HG03571 (cell line): Measurements from ENCODE around the gene SYNE1.
"Not testable (repeated sequence)": the region's sequence is repeated elsewhere in the genome, so short reads cannot be mapped to it uniquely, and the experiment has no call there.

Source experiments
- ATAC-seq: cut with Tn5 transposase; IDR thresholded peaks from one replicate; pipeline ENCODE4 v1.9.1; 2021; ENCODE audit not compliant: unreplicated experiment

Gene SYNE1

GRCh38 chr6:152631376-152631775 lies 5.8 kb downstream of the SYNE1 start:
- ATAC-seq, result no peak

DNA sequence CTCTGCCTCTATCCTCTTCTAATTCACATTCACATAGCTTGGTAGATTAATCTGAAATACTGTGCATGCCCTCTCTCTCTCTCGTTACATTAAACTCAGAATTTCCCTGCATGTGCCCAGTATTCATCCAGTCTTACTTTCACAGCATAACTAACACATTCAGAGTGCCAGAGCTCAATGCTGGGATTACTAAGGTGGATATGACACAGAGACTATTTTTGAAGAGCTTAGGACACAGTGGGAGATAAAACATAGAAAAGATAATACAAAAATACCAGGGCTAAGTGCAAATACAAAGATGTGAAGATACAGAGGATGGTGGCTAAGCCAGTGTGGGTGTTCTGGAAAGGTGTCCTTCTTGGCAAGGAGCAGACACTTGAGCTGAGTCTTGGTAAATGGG lies 6.3 kb downstream of the SYNE1 start:
- ATAC-seq, result no peak

- no peak for ATAC-seq
These were observed 11.9 kb downstream of the SYNE1 start for GRCh38 chr6:152625213-152625612.

- ATAC-seq, result not testable (repeated sequence)
These were observed 22.4 kb downstream of the SYNE1 start for GRCh38 chr6:152614776-152615175.

DNA sequence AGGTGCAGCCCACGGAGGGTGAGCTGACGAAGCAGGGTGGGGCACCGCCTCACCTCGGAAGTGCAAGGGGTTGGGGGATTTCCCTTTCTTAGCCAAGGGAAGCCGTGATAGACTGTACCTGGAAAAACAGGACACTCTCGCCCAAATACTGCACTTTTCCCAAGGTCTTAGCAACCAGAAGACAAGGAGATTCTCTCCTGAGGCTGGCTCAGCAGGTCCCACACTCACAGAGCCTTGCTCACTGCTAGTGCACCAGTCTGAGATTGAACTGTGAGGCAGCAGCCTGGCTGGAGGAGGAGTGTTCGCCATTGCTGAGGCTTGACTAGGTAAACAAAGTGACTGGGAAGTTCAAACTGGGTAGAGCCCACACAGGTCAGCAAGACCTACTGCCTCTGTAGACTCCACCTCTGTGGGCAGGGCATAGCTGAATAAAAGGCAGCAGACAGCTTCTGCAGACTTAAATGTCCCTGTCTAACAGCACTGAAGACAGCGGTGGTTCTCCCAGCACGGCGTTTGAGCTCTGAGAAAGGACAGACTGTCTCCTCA lies 28.0 kb downstream of the SYNE1 start:
- ATAC-seq, result no peak

GRCh38 chr6:152605941-152606340 lies 31.2 kb downstream of the SYNE1 start:
- ATAC-seq, result no peak

GRCh38 chr6:152605342-152605741 lies 31.8 kb downstream of the SYNE1 start:
- no peak for ATAC-seq

DNA sequence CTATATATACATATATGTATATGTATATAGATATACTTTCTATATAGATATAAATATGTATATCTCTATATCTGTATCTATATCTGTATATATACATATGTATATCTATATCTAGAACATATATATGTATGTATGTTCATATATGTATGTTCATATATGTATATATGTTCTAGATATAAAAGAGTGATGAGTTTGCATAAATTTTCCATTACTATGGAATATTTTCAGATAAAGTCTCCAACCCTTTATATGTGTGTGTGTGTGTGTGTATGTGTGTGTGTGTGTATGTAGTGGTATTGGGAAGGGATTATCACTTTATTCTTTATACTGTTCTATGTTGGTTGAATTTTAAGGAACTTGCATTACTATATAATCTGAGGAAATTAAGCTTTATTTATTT lies 33.3 kb downstream of the SYNE1 start:
- no peak for ATAC-seq

- ATAC-seq, result no peak
These were observed 37.1 kb downstream of the SYNE1 start for GRCh38 chr6:152600022-152600421.

DNA sequence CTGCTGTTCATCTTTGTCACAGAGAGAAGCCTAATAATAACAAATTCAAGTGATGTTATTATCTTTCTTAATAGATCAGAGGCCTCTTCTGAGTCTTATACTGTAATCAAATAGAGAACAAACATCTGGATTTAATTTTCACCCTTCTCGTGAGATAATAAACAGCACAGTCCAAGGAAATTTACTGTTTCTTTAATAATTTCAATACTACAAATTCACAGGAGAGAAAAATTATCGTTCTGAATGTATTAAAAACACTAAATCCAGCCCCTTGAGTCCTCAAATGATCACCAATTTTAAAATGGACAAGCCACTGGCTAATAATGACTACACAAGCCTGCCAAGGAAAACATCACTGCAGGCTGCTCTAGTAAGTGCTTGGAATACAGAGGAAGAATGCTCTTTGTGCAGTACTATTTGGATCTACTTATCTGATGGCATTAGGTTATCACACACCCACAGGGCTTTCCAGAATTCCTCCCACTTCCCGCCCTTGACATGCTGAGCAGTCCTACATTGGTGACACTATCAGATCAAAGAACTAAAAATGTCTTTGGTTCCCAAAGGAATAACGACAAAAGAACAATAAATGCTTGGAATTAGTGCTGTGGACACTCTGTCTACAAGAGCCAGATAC lies 38.1 kb downstream of the SYNE1 start:
- no peak for ATAC-seq

GRCh38 chr6:152598421-152598820 lies 38.7 kb downstream of the SYNE1 start:
- no peak for ATAC-seq

- ATAC-seq, result no peak
These were observed 40.4 kb downstream of the SYNE1 start for GRCh38 chr6:152596726-152597125.

- no peak for ATAC-seq
These were observed 41.7 kb downstream of the SYNE1 start for GRCh38 chr6:152595499-152595898.

GRCh38 chr6:152594701-152595100 lies 42.5 kb downstream of the SYNE1 start:
- ATAC-seq, result no peak

- no peak for ATAC-seq
These were observed 48.7 kb downstream of the SYNE1 start for GRCh38 chr6:152588456-152588855.

GRCh38 chr6:152587473-152587872 lies 49.7 kb downstream of the SYNE1 start:
- ATAC-seq, result no peak

DNA sequence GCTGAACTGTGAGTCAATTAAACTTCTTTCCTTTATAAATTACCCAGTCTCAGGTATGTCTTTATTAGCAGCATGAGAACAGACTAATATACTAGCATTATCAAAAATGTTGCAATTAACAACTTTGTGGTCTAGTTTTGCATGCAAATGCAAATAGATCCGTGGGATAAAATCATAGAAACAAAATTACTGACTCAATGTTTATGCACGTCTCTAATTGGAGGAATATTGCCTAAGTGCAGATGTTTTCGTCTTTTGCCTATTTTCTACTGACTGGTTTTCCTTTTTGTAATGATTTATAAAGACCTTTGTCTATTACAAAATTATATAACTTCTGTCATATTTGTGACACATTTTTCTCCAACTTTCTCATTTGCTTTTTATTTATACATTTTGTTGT lies 51.9 kb downstream of the SYNE1 start:
- no peak for ATAC-seq

DNA sequence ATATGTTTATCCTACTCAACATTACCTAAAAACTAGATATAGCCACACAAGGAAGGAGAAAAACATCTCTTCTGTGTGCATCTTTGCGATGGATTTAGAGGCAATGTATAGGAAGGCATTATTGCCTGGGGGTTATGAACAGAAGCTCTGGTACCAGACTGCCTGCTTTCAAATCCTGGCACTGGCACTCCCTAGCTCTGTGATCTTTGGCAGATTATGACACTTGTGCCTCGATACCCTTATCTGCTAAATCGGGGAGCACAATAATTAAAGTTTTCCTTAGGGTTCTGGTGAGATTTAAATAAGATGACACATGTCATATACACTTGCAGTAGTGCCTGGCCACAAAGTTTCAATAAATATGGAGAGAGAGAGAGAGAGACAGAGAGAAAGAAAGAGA lies 53.3 kb downstream of the SYNE1 start:
- ATAC-seq, result no peak

DNA sequence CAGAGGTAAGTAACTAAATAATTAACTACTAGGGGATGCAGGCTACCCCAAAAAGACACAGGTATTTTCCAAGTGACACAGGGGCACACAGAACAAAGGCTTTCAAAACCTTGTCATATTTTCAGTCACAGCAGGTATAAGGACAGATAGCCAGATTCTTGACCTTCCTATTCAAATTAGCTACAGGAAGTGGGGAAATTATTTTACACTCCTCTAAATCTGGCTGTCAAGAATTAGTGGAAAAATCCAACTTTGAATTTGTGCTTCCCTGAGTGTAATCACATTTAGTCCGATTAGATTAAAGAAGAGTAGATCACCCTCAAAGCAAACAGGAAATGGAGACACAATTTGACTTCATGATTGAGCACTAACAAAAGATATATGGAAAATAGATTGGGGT lies 60.6 kb downstream of the SYNE1 start:
- ATAC-seq, result no peak

DNA sequence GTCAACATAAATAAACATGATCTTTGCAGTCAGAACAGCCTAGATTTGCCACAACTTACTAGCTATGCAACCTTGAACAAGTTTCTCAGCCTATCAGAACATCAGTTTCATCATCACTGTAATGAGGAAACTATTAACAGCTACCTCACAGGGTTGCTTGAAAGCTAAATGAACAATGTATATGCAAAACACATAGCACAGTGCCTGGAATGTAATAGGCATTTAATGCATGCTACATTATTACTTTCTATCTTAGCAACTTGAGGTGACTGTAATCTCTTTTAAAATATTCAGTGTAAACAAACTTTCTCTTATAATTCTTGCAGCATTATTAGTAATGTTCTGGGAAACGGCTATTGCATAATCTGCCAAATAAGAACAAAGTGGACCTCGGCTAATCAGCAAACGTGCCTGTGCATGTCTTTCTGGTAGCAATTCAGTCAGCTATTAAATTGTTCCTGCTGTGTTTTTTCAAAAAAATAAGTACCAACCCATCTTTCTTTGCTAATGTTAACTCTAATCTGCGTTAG lies 61.5 kb downstream of the SYNE1 start:
- no peak for ATAC-seq

- ATAC-seq, result no peak
These were observed 62.0 kb downstream of the SYNE1 start for GRCh38 chr6:152575161-152575560.

GRCh38 chr6:152573762-152574161 lies 63.4 kb downstream of the SYNE1 start:
- no peak for ATAC-seq
